ENCODE data around the gene FRAT2.

The FRAT2 gene

GRCh38 chr10:97381626-97382025, 47.1 kb upstream of the FRAT2 start:
- no peaks in the 10 kb centered on the region for H4K20me1 ChIP-seq (ENCODE audit: insufficient read depth, low read length, poor library complexity, severe bottlenecking)
- H3F3A ChIP-seq (ENCODE audit: low read depth): no peaks in the 10 kb centered on the region
- H3K9me3 ChIP-seq (ENCODE audit: insufficient read depth, low read depth, low read length): no peaks in the 10 kb centered on the region
- H2AFZ ChIP-seq (ENCODE audit: low read length): no peak overlapping the region
- H3K36me3 ChIP-seq (ENCODE audit: insufficient read depth, low read length): no peaks in the 10 kb centered on the region
- no peaks in the 10 kb centered on the region for H3K27me3 ChIP-seq (ENCODE audit: insufficient read depth, low read length, poor library complexity, severe bottlenecking)
- H3K9me2 ChIP-seq (replicated peaks; ENCODE audit: low read depth, low read length): no peaks in the 10 kb centered on the region
- H3K4me3 ChIP-seq (ENCODE audit: low read length, poor library complexity, severe bottlenecking): no peak overlapping the region
- no peaks in the 10 kb centered on the region for H3K79me2 ChIP-seq (ENCODE audit: insufficient read depth, low read length)
- H3K9ac ChIP-seq (ENCODE audit: low read depth, low read length, poor library complexity, severe bottlenecking): no peak overlapping the region
- TF ChIP-seq CTCF (conservative IDR thresholded peaks at IDR 0.05; ENCODE audit: low read length): no peak
- TF ChIP-seq EZH2phosphoT487 (IDR thresholded peaks at IDR 0.05; ENCODE audit: borderline replicate concordance): no peak
- H3K4me2 ChIP-seq (ENCODE audit: low read depth, low read length, poor library complexity, severe bottlenecking): no peak overlapping the region
- no peaks in the 10 kb centered on the region for H3K4me1 ChIP-seq (ENCODE audit: insufficient read depth, low read length, poor library complexity, severe bottlenecking)

- Histone ChIP-seq H3K4me2 (ENCODE audit: low read depth, low read length, poor library complexity, severe bottlenecking) (no peak overlapping the region), H3K9ac (ENCODE audit: low read depth, low read length, poor library complexity, severe bottlenecking) (no peak overlapping the region), H4K20me1 (ENCODE audit: insufficient read depth, low read length, poor library complexity, severe bottlenecking) (no peaks in the 10 kb centered on the region), H3K9me3 (ENCODE audit: insufficient read depth, low read depth, low read length) (no peaks in the 10 kb centered on the region), H3K4me3 (ENCODE audit: low read length, poor library complexity, severe bottlenecking) (no peak overlapping the region), H3K4me1 (ENCODE audit: insufficient read depth, low read length, poor library complexity, severe bottlenecking) (no peaks in the 10 kb centered on the region), H3K36me3 (ENCODE audit: insufficient read depth, low read length) (no peaks in the 10 kb centered on the region), H2AFZ (ENCODE audit: low read length) (no peak overlapping the region), H3K27me3 (ENCODE audit: insufficient read depth, low read length, poor library complexity, severe bottlenecking) (no peaks in the 10 kb centered on the region), H3F3A (ENCODE audit: low read depth) (no peaks in the 10 kb centered on the region), H3K9me2 (replicated peaks; ENCODE audit: low read depth, low read length) (no peaks in the 10 kb centered on the region), H3K79me2 (ENCODE audit: insufficient read depth, low read length) (no peaks in the 10 kb centered on the region)
- no peak for TF ChIP-seq CTCF (conservative IDR thresholded peaks at IDR 0.05; ENCODE audit: low read length)
- no peak for TF ChIP-seq EZH2phosphoT487 (IDR thresholded peaks at IDR 0.05; ENCODE audit: borderline replicate concordance)
These were observed 46.0 kb upstream of the FRAT2 start for GRCh38 chr10:97380516-97380915.

- Histone ChIP-seq H3K4me3 (ENCODE audit: low read length, poor library complexity, severe bottlenecking) (no peak overlapping the region), H3K36me3 (ENCODE audit: insufficient read depth, low read length) (no peaks in the 10 kb centered on the region), H3K4me1 (ENCODE audit: insufficient read depth, low read length, poor library complexity, severe bottlenecking) (no peaks in the 10 kb centered on the region), H3K79me2 (ENCODE audit: insufficient read depth, low read length) (no peaks in the 10 kb centered on the region), H3K27me3 (ENCODE audit: insufficient read depth, low read length, poor library complexity, severe bottlenecking) (no peaks in the 10 kb centered on the region), H3K4me2 (ENCODE audit: low read depth, low read length, poor library complexity, severe bottlenecking) (no peak overlapping the region), H3K9me2 (replicated peaks; ENCODE audit: low read depth, low read length) (no peaks in the 10 kb centered on the region), H2AFZ (ENCODE audit: low read length) (no peak overlapping the region), H3K9me3 (ENCODE audit: insufficient read depth, low read depth, low read length) (no peaks in the 10 kb centered on the region), H3F3A (ENCODE audit: low read depth) (no peaks in the 10 kb centered on the region), H4K20me1 (ENCODE audit: insufficient read depth, low read length, poor library complexity, severe bottlenecking) (no peaks in the 10 kb centered on the region), H3K9ac (ENCODE audit: low read depth, low read length, poor library complexity, severe bottlenecking) (no peak overlapping the region)
- TF ChIP-seq EZH2phosphoT487 (IDR thresholded peaks at IDR 0.05; ENCODE audit: borderline replicate concordance) (no peak), CTCF (conservative IDR thresholded peaks at IDR 0.05; ENCODE audit: low read length) (no peak)
These were observed 44.7 kb upstream of the FRAT2 start for GRCh38 chr10:97378933-97379921.
